Sigmoid colon (tissue), 7 donors: ENCODE results near the gene ANKRD44. TPM values are rescaled to one million over a fixed set of nuclear protein-coding genes. Genes with fewer than 3 reads are reported as not detected.
A peak's percentile ranks its signal among the peaks of the same experiment; 100 is the strongest.

ENCODE experiments used
- DNase-seq: peaks from one replicate; pipeline ENCODE4 v3.0.0-alpha.2; 2019
- H3K27ac ChIP-seq, 4 donors: fragments of 200-600 bp; sonication (generic); one replicate each; pipeline ENCODE4 v1.5.1; 2016 to 2019; ENCODE audit warnings: mild to moderate bottlenecking in 1 of 4
- H3K27me3 ChIP-seq, 3 donors: fragments of 200-600 bp; sonication (generic); one replicate each; pipeline ENCODE4 v1.5.1; 2019; ENCODE audit warnings: mild to moderate bottlenecking in 1 of 3
- H3K36me3 ChIP-seq, 4 donors: fragments of 200-600 bp; sonication (generic); one replicate each; pipeline ENCODE4 v1.5.1; 2016 to 2019
- H3K4me1 ChIP-seq, 4 donors: fragments of 200-600 bp; sonication (generic); one replicate each; pipeline ENCODE4 v1.5.1; 2017 to 2019
- H3K4me3 ChIP-seq, 4 donors: fragments of 200-600 bp; sonication (generic); one replicate each; pipeline ENCODE4 v1.5.1; 2017 to 2019; ENCODE audit warnings: mild to moderate bottlenecking in 2 of 4, moderate library complexity in 1 of 4
- H3K9me3 ChIP-seq, 4 donors: fragments of 200-600 bp in 3 of 4; sonication (generic) in 3 of 4; one replicate each; pipeline versions ENCODE4 v1.5.1 to v1.6.1; 2013 to 2019
- EP300 ChIP-seq, 4 donors: sonication (generic); formaldehyde crosslinking; IDR thresholded peaks; one replicate each; pipeline ENCODE4 v1.6.1; 2017; ENCODE audit warnings: antibody characterized with exemption in 4 of 4
- POLR2A ChIP-seq, 2 donors: fragments of 450-650 bp; IDR thresholded peaks; one replicate each; pipeline ENCODE4 v1.6.1; 2016; ENCODE audit warnings: antibody characterized with exemption in 2 of 2, mild to moderate bottlenecking in 2 of 2, moderate library complexity in 2 of 2
- POLR2AphosphoS5 ChIP-seq, 4 donors: sonication (generic); formaldehyde crosslinking; IDR thresholded peaks; one replicate each; pipeline ENCODE4 v1.6.1; 2017; ENCODE audit warnings: antibody characterized with exemption in 4 of 4
- WGBS, 2 donors: extraction: QIAGEN DNeasy Blood & Tissue Kit; methylation state at CpG; one replicate each; pipeline ENCODE4 v1.1.7; 2013; 5-methylcytosine and 5-hydroxymethylcytosine counted together
- intact Hi-C: fragments of 100-400 bp; cut with DNase I; formaldehyde crosslinking; loops from one replicate; pipeline ENCODE4 v1.15.1; 2023
- polyA plus RNA-seq, 3 donors: library from polyadenylated mRNA; stranded (reverse); fragments of 200-250 nt; gene quantifications; one replicate each; pipeline ENCODE4 v1.2.3, GENCODE V29; 2013
- total RNA-seq, 4 donors: library from RNA; depleted of rRNA; stranded (reverse); fragments of >200 nt; gene quantifications; one replicate each; pipeline ENCODE4 v1.1.0, GENCODE V29; 2016
- TF ChIP-seq, protein P1 (sequence below), 4 experiments: fragments of 450-650 bp in 3 of 4; fragments of 200-600 bp in 1 of 4; IDR thresholded peaks; one replicate each; pipeline ENCODE4 v1.5.1; 2016 to 2019; ENCODE audit warnings: antibody characterized with exemption in 4 of 4, mild to moderate bottlenecking in 3 of 4, moderate library complexity in 2 of 4
- donor health status: healthy with polysubstance abuse.
- donor health status: Bipolar disorder and iron deficiency.
- donor health status: healthy.

ANKRD44 gene
- total and polyA plus RNA-seq, 7 donors: 1.2 to 41.1 (median 34.2) TPM

DNA sequence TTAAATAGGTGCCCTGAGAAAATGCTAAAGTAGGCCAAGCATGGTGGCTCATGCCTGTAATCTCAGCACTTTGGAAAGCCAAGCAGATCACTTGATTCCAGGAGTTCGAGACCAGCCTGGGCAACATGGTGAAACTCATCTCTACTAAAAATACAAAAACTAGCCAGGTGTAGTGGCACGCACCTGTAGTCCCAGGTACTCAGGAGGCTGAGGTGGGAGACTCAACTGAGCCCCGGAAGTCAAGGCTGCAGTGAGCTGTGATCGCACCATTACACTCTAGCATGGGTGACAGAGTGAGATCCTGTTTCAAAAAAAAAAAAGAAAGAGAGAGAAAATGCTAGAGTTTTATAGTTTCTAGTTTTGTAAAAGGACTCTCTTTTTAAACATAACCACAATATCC is 12.0 kb downstream of the ANKRD44 start:
- WGBS, 2 donors: 77 to 86% methylated on average over 4 of the region's 4 CpGs
- no peak overlapping the region for H3K27ac ChIP-seq
- TF ChIP-seq EP300 (IDR thresholded peaks at IDR 0.05): no peak
- TF ChIP-seq, protein P1, sequence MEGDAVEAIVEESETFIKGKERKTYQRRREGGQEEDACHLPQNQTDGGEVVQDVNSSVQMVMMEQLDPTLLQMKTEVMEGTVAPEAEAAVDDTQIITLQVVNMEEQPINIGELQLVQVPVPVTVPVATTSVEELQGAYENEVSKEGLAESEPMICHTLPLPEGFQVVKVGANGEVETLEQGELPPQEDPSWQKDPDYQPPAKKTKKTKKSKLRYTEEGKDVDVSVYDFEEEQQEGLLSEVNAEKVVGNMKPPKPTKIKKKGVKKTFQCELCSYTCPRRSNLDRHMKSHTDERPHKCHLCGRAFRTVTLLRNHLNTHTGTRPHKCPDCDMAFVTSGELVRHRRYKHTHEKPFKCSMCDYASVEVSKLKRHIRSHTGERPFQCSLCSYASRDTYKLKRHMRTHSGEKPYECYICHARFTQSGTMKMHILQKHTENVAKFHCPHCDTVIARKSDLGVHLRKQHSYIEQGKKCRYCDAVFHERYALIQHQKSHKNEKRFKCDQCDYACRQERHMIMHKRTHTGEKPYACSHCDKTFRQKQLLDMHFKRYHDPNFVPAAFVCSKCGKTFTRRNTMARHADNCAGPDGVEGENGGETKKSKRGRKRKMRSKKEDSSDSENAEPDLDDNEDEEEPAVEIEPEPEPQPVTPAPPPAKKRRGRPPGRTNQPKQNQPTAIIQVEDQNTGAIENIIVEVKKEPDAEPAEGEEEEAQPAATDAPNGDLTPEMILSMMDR (IDR thresholded peaks at IDR 0.05): no peak
- TF ChIP-seq POLR2AphosphoS5 (IDR thresholded peaks at IDR 0.05): no peak
- TF ChIP-seq POLR2A (IDR thresholded peaks at IDR 0.05): no peak
- no peak for DNase-seq
- no peaks in the 10 kb centered on the region for H3K36me3 ChIP-seq
- no peak overlapping the region for H3K4me3 ChIP-seq
- no peaks in the 10 kb centered on the region for H3K27me3 ChIP-seq
- H3K9me3 ChIP-seq: no peaks in the 10 kb centered on the region
- peaks cover 0 to 22% (median 19%) of the 10 kb centered on the region in 4 donors for H3K4me1 ChIP-seq
- intact Hi-C loops: no loop called here

DNA sequence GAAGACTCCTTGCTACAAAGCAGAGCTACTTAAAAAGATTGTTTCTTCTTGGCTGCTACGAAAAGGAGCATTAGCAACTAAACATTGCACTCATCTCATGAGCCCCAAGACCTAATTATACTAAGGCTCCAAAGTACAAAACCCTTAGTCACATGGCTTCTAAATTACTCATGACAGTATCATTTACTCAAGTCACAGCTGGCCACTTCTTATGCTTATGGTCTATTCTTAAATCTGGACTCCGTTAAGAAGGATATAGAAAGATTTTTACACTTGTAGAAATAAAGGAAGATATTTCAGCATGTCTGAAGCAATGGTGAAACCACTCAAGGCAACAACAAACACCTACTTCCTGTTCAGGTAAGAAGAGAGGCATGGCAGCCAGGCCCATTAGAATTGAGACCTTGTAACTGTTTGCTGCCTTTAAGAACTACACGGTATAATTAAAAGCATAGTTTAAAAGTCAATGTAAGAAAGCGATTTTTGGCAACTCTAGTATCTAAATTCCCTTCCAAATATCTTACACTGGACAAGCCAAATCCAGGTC is 12.7 kb downstream of the ANKRD44 start:
- peak overlapping the region in 1 of 4 donors; percentile 3 for H3K27ac ChIP-seq

DNA sequence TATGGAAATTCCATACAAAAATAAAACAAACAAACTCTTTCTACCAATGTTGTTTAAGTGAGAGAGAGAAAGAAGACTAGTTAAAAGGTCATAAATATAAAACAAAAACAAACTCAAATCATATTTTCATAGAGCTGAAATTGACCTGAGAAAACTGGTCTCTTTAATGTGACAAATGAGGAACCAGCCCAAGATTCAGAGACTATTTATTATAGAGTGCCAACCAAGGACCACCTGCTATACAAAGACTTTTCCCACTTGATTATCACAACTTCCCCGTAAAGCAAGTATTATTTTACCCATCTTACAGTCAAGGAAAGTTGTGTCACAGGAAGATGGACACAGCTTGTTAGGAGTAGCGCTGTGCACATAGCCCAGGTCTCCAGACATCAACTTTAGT is 13.3 kb downstream of the ANKRD44 start:
- intact Hi-C loops: no loop called here
- peak overlapping the region in 1 of 4 donors; percentile 3 for H3K27ac ChIP-seq
- no peaks in the 10 kb centered on the region for H3K27me3 ChIP-seq
- no peaks in the 10 kb centered on the region for H3K9me3 ChIP-seq
- no peaks in the 10 kb centered on the region for H3K36me3 ChIP-seq
- peaks cover 0 to 31% (median 30%) of the 10 kb centered on the region in 4 donors for H3K4me1 ChIP-seq
- DNase-seq: no peak
- H3K4me3 ChIP-seq: no peak overlapping the region
- WGBS, 2 donors: 72 to 94% methylated on average over 2 of the region's 2 CpGs
- TF ChIP-seq, protein P1 (IDR thresholded peaks at IDR 0.05): no peak
- no peak for TF ChIP-seq EP300 (IDR thresholded peaks at IDR 0.05)
- no peak for TF ChIP-seq POLR2AphosphoS5 (IDR thresholded peaks at IDR 0.05)
- TF ChIP-seq POLR2A (IDR thresholded peaks at IDR 0.05): no peak

More for the DNA sequence above, 12.7 kb downstream of the ANKRD44 start:
- 73 to 87% methylated on average over 4 of the region's 4 CpGs for WGBS, 2 donors
- TF ChIP-seq, protein P1 (IDR thresholded peaks at IDR 0.05): no peak
- no peak for TF ChIP-seq POLR2A (IDR thresholded peaks at IDR 0.05)
- TF ChIP-seq POLR2AphosphoS5 (IDR thresholded peaks at IDR 0.05): no peak
- no peak for TF ChIP-seq EP300 (IDR thresholded peaks at IDR 0.05)
- H3K36me3 ChIP-seq: no peaks in the 10 kb centered on the region
- no peaks in the 10 kb centered on the region for H3K27me3 ChIP-seq
- intact Hi-C loops: no loop called here
- DNase-seq: no peak
- H3K9me3 ChIP-seq: no peaks in the 10 kb centered on the region
- H3K4me3 ChIP-seq: no peak overlapping the region
- peaks cover 0 to 28% (median 26%) of the 10 kb centered on the region in 4 donors for H3K4me1 ChIP-seq

DNA sequence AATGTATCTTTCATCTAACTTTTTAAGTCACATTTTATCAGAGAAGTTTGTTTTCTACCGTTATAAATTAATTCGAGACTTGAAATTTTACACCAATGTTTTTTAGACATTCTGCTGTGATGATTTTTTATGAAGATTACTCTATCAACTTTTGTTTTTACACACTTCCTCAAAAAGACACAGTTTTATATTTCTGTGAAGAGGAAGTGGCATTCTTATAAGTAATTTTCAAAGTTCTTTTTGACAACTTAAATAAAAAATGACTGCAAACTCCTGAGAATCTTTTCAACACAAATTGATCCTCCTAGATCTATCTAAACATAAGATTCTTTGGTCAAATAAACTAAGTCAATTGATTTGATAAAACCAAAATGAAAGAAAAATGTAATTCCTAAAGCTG is 13.7 kb downstream of the ANKRD44 start:
- Histone ChIP-seq H3K27me3 (no peaks in the 10 kb centered on the region), H3K27ac (no peak overlapping the region), H3K9me3 (no peaks in the 10 kb centered on the region), H3K36me3 (no peaks in the 10 kb centered on the region), H3K4me1 (peaks cover 0 to 33% (median 30%) of the 10 kb centered on the region in 4 donors), H3K4me3 (no peak overlapping the region)
- intact Hi-C loops: no loop called here
- DNase-seq: no peak
- TF ChIP-seq POLR2A (IDR thresholded peaks at IDR 0.05): no peak
- TF ChIP-seq POLR2AphosphoS5 (IDR thresholded peaks at IDR 0.05): no peak
- no peak for TF ChIP-seq EP300 (IDR thresholded peaks at IDR 0.05)
- TF ChIP-seq, protein P1 (IDR thresholded peaks at IDR 0.05): no peak
- 46 to 77% methylated on average over 2 of the region's 2 CpGs for WGBS, 2 donors

DNA sequence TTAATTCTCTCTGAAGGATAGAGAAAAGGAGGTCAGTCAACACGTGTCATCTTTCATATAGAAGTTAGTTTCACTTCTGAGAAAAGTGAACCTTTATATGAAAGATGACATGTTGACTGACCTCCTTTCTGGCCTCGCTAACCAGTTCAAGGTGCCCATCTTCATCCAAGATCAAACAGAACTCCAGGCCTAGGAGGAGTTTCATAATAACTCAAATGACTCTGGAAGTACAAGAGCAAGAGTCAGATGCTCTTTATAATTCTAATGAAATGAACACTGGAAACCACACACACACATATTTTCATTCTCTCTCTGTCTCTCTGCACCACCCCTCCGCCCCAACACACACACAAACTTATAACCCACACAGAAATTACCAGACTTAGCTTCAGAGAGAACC is 16.3 kb downstream of the ANKRD44 start:
- no peaks in the 10 kb centered on the region for H3K9me3 ChIP-seq
- no peaks in the 10 kb centered on the region for H3K36me3 ChIP-seq
- no peaks in the 10 kb centered on the region for H3K27me3 ChIP-seq
- peaks cover 0 to 33% (median 30%) of the 10 kb centered on the region in 4 donors for H3K4me1 ChIP-seq
- no peak for DNase-seq
- 55 to 80% methylated on average over 3 of the region's 3 CpGs for WGBS, 2 donors
- H3K4me3 ChIP-seq: peak overlapping the region in 2 of 4 donors; percentile 2 to 11
- H3K27ac ChIP-seq: peak overlapping the region; percentile 57 to 77 (median 68)
- no peak for TF ChIP-seq POLR2AphosphoS5 (IDR thresholded peaks at IDR 0.05)
- no peak for TF ChIP-seq POLR2A (IDR thresholded peaks at IDR 0.05)
- no peak for TF ChIP-seq EP300 (IDR thresholded peaks at IDR 0.05)
- TF ChIP-seq, protein P1 (IDR thresholded peaks at IDR 0.05): no peak
- intact Hi-C loops: no loop called here
